ENCODE measurements around the gene SNRPA.
"Not testable (repeated sequence)": the region's sequence is repeated elsewhere in the genome, so short reads cannot be mapped to it uniquely, and the experiment has no call there.

Gene SNRPA

DNA sequence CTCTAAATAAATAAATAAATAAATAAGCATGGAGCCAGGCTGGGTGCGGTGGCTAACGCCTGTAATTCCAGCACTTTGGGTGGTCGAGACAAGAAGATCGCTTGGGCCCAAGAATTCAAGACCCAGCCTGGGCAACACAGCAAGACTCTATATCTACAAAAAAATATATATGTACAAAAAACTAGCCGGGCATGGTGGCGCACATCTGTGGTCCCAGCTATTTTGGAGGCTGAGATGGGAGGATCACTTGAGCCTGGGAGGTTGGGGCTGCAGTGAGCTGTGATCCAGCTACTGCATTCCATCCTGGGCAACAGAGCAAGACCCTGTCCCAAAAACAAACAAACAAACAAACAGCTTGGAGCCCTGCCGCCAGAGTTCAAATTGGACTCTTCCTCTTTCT is 3.5 kb upstream of the SNRPA start:
- no peak for DNase-seq

DNA sequence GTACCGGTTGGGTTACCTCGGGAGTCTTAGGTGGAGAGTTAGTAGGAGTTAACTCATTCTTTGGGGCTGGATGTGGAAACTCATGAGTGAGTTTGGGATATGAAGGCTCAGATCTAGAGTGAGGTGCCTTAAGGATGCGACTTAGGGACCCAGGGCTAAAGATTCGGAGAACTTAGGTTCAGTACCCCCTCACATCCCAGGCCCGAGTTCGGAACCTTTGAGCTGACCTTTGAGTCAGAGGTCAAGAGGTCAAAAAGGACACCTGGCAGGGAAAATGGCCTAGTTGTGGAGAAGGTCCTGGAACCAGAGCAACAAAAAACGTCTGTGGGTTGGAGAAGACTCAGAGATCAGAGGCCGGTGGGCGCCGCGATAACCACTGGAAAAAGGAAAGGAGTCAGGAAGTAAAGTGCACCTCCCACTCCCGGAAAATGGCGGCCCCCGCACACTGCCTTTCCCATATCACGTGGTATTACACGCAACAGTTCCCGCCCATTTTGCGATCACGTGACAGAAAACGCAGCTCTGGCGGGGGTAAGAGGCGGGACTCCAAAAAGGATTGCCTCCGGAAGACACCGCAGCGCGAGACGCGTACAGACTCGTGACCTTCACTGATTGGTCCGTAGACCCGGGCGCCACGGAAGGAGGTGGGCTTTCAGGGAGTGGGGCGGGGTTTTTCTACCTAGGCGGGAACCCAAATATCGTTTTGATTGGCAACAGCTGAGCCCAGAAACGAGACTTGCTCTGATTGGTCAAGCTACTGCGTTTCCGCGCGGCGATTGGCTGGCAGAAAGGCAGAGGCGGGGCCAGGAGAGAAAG is 737 bp upstream of the SNRPA start, which contains the start of gene ACTMAP:
Gene ACTMAP (minus strand): TSS at position 420 of the 816 bp plus-strand sequence. CDS start 674 bp downstream, outside the sequence.
- DNase-seq = peak; percentile 98

DNA sequence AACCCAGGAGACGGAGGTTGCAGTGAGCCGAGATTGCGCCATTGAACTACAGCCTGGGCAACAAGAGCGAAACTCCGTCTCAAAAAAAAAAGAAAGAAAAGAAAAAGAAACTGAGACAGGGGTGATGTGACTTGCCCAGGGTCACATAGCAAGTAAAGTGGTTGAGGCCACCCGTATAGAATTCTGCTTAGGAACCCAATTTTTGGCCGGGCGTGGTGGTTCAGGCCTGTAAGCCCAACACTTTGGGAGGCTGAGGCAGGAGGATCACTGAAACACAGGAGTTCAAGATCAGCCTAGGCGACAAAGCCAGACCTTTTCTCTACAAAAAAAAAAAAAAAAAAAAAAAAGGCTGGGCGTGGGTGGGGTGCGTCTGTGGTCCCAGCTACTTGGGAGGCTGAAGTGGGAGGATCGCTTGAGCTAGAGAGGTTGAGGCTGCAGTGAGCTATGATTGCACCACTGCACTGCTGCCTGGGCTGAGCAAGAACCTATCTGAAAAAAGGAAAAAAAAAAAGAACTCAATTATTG is 1.3 kb downstream of the SNRPA start:
- no peak for DNase-seq

DNA sequence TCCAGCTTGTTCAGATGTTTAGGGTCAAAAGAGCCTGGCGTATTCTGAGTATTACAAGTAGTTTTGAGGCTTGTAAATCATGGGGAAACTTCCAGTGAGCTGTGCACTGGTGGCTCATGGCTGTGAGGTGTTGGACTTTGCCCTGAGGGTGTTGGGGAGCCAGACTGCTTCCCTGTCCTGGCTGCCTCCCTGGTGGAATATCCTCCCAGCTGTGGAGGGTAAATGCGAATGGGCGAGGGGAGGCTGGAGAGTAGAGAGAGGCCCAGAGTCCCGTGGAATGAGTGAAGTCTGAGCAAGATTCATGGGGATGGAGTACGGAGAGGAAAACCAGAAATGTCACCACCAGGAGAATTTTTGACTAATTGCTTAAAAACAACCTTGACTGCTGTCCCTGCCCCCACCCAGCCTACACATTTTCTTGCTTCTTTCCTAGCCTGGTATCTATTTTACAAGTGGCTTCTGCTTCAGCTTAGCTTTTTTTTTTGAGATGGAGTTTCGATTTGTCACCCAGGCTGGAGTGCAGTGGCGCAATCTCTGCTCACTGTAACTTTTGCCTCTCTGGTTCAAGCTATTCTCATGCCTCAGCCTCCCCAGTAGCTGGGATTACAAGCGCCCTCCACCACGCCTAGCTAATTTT is 3.7 kb downstream of the SNRPA start:
- no peak for DNase-seq

DNA sequence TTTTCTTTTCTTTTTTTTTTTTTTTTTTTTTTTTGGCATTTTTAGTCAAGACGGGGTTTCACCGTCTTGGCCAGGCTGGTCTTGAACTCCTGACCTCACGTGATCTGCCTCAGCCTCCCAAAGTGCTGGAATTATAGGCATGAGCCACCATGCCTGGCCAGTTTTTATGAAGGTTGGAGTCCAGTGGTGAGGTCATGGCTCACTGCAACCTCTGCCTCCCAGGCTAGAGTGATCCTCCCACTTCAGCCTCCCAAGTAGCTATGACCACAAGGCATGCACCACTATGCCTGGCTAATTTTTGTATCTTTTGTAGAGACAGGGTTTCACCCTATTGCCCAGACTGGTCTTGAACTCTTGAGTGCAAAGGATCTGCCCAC is 4.2 kb downstream of the SNRPA start:
- DNase-seq = no peak

DNA sequence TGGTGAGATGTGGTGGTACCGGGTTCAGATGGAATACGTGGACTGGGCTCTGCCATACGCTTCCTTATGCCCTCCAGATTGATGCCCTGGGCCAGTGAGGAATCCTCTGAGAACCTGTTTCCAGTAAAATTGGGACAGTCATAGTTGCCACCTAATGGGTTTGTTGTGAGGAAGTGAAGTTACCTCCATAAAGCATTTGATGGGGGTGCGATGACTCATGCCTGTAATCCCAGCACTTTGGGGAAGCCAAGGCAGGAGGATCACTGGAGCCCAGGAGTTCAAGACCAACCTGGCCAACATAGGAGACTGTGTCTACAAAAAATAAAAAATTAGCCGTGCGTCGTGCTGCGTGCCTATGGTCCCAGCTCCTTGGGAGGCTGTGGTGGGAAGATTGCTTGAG is 4.8 kb downstream of the SNRPA start:
- DNase-seq = no peak

DNA sequence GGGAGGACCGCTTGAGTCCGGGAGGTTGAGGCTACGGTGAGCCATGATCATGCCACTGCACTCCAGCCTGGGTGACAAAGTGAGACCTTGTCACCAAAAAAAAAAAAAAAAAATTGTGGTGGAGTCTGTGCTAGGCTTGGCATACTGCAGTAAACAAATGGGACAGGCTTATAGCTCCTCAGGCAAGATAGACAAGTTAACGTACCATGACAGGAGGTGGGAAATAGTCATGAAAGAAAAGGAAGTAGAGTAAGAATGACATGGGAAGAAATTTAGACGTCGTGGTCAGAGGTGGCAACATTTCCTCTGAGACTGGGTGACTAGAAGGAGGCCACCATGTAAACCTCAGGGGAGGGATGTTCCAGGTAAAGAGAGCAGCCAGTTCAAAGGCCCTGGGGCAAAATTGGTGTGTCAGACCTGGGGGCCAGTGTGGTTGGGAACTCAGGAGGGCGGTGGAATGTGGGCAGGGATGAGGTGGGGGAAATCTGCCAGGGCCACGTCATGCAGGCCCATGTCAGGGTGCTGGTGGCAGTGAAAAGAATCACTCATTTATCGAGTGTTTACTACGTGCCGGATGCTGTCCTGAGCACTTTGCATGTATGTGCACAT is 5.6 kb downstream of the SNRPA start:
- peak; percentile 74 for DNase-seq

DNA sequence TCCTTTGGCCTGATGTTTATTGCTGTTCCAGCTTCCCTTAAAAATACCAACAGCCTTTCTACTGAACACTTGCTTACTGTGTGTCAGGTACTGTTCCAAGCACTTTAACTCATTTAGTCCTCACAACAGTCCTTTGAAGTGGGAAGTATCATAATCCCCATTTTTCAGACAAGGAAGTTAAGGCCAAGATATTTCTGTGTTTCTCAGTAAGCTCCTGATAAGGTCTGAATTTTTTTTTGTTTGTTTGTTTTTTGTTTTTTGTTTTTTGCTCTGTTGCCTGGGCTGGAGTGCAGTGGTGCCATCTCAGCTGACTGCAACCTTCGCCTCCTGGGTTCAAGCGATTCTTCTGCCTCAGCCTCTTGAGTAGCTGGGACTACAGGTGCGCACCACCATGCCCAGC is 7.5 kb downstream of the SNRPA start:
- no peak for DNase-seq

DNA sequence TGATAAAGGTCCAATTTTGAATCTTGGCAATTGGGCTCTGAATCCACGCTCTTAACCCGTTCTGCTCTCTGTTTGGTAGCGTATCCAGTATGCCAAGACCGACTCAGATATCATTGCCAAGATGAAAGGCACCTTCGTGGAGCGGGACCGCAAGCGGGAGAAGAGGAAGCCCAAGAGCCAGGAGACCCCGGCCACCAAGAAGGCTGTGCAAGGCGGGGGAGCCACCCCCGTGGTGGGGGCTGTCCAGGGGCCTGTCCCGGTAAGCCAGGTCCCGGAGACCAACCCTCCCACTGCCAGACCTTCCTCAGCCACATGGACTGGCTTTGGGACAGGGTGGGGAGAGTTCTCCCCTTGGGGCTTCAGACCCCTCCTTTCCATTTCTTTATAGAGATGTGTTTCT is 8.3 kb downstream of the SNRPA start:
- no peak for DNase-seq

DNA sequence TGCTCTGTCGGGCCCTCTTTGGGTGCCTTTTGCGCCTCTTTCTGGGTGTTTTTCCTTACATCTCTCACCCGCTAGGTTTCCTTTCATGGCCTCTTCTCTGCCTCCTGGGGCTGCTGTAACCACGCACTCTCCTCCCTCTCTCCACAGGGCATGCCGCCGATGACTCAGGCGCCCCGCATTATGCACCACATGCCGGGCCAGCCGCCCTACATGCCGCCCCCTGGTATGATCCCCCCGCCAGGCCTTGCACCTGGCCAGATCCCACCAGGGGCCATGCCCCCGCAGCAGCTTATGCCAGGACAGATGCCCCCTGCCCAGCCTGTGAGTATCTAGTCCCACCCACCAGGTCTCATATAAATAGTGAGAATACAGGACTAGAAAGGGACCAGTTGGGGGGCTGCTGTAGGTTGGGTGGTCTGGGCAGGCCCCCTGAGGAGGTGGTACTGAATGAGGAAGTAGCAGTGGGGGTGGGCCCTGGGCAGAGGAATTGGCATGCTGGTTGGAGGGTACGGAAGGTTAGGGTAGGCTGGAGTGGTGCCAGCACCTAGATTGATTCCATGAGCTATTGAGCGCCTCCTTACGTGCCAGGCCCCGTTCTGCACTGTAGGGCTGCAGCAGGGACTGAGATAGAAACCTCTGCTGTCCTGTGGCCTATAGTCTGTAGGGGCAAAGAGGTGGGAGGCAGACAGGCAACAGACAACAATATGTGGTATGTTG is 11.9 kb downstream of the SNRPA start:
- DNase-seq = no peak

DNA sequence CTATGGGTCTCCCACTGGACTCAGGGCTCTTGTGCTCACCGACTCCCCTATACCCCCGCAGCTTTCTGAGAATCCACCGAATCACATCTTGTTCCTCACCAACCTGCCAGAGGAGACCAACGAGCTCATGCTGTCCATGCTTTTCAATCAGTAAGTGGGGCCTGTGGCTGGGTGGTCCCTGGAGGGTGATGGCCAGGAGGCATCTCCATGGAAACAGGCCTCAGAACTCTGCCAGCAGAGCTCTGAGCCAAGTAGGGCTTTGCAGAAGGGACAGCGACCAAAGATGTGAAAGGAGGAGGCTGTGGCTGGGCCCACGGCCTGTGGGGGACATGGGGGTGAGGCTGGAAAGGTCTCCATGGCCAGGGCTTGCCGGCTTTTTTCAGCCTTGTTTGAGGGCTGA is 12.5 kb downstream of the SNRPA start:
- DNase-seq = no peak

DNA sequence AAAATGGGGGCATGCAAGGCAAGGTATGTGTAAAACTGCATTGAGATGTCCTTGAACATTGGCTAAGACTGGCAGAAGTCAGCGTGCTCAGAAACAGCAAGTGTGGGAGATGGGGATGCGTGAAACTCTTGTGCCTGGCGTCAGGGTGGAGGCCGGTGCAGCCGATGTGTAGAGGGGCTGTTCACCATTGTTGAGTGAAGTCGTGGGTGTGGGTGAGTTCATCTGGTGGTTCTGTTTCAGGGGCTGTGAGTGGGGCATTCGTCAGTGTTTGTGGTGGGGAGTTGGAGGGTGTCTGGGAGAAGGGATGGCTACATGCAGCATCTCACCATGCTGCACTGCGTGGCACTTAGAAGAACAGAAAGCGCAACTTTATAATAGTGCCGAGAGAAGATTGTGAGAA is 13.0 kb downstream of the SNRPA start:
- peak; percentile 76 for DNase-seq

DNA sequence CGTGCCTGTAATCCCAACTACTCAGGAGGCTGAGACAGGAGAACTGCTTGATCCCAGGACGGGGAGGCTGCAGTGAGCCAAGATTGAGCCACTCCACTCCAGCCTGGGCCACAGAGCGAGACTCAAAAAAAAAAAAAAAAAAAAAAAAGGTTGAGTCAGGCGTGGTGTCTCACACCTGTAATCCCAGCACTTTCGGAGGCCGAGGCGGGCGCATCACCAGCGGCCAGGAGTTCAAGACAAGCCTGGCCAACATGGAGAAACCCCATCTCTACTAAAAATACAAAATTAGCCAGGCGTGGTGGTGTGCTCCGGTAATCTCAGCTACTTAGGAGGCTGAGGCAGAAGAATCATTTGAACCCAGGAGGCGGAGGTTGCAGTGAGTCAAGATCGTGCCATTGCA is 15.4 kb downstream of the SNRPA start:
- DNase-seq = not testable (repeated sequence)

DNA sequence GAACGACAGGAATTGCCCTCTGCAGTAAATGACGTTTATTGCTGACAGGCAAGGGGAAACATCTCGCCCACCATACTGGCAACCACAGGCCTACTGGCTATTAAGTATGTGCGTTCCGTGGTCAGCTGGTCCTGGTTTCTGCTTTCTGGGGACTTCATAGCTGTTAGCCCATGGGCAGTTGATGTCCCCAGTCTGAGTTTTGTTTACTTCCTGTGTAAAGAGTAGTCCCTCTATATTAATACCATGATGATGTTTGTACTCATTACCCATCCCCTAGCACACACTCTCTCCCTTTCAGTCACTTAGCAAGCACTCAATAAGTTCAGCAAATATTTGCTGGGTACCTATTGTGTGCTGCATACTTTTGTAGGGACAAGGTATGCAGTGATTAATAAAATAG is 17.9 kb downstream of the SNRPA start:
- no peak for DNase-seq

DNA sequence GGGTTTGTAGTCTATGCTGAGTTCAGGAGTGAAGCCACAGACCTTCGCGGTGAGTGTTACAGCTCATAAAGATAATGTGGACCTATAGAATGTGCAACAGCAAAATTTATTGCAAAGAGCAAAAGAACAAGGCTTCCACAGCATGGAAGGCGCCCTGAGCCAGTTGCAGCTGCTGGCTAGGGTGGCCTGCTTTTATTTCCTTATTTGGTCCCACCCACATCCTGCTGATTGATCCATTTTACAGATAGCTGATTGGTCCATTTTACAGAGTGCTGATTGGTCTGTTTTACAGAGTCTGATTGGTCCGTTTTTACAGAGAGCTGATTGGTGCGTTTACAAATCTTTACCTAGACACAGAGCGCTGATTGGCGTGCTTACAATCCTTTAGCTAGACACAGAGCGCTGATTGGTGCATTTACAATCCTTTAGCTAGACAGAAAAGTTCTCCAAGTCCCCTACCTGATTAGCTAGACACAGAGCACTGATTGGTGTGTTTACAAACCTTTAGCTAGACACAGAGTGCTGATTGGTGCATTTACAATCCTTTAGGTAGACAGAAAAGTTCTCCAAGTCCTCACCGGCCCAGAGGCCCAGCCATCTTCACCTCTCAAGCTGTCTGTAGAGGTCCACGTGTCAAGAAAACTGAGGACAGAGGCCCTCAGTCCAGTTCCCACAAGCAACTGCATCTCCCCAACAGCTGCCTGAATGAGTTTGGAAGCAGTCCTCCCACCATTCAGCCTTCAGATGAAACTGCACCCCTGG is 20.3 kb downstream of the SNRPA start:
- DNase-seq = not testable (repeated sequence)

DNA sequence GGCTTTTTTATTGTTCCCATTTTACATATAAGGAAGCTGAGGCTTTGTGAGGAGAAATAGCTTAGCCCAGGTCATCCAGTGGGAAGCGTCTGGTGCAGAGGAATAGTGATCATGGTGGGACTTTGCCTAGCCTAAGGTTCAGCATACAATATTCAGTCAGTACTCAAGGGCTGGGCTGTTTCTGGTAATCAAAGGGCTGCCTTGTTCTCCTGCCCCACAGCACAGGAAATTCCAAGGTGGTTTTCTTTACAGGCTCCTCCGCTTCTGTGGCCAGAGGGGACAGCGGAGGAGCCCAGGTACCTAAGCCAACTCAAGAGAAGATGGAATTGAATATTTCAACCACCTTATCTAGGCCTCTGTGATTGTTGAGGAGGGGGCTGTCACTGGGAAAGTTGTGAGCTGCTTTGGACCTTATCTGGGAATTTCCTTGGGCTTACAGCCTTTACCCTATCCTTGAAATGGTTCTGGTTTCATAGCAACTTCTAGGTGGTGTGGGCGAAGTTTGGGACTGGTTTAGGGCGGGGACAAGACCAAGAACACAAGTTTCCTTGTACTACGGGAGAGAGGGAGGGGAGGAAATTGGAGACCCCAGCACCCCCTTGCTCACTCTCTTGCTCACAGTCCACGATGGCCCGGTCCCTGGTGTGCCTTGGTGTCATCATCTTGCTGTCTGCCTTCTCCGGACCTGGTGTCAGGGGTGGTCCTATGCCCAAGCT is 24.1 kb downstream of the SNRPA start, which contains the start of gene MIA:
Gene MIA (plus strand): TSS at position 606 of the 716 bp plus-strand sequence. CDS start 22 bp downstream, at position 628.
- no peak for DNase-seq

DNA sequence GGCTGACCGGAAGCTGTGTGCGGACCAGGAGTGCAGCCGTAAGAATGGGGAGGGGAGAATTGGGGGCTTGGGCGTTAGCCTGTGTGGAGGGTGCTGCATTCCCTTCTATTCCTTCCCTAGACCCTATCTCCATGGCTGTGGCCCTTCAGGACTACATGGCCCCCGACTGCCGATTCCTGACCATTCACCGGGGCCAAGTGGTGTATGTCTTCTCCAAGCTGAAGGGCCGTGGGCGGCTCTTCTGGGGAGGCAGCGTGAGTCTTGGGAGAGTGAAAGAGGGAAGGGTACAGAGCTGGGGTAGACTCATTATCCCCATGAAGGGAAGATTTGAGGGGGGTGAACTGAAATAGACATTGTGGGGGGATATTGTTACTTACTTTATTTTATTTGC is 24.6 kb downstream of the SNRPA start:
- DNase-seq = no peak

DNA sequence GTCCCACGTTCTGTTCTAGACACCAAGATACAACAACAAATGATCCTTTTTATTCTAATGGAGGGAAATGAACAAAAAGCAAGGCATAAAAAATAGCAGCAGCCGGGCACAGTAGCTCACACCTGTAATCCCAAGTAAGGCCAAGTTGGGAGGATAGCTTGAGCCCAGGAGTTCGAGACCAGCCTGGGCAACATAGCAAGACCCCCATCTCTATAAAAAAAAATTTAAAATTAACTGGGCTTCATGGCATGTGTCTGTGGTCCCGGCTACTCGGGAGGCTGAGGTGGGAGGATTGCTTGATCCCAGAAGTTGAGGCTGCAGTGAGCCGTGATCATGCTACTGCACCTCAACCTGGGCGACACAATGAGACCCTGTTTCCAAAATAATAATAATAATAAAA is 25.4 kb downstream of the SNRPA start:
- no peak for DNase-seq

DNA sequence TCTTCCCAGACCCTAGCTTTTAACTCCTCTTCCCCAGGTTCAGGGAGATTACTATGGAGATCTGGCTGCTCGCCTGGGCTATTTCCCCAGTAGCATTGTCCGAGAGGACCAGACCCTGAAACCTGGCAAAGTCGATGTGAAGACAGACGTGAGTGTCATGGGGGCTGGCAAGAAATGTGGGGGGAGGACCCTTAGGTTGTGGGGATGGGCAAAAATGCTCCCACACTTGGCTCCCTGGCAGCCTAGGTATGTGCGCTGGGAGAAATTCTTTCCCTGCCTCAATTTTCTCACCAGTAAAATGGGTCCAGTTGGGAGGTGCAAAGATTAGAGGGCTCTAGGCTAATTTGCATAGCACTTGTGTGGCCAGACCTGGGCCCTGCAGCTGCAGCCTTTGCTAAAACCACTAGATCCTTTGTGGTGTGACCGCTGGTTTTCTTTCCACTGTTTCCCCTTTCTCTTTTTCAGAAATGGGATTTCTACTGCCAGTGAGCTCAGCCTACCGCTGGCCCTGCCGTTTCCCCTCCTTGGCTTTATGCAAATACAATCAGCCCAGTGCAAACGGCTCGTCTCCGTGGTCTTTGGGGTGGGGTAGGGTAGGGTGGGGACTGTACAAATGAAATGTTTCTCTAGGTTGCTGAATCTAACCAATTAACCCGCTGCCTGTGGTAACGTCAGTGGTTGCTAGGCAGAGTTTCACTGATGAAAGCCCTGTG is 26.1 kb downstream of the SNRPA start:
- DNase-seq = peak; percentile 87

DNA sequence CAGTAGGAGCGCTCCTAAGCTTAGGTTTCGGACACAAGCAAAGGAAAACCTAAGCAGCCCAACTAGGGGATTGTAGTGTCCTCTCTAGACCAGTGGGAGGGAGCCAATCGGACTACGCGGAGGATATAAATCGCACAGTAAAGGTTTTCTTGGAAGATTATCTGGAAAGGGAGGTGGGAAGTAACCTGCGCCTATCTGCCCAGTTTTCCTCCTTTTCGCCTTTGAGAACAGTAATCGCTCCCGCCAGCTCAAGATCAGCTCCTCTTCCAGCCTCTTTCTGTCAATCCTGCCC is 26.6 kb downstream of the SNRPA start:
- no peak for DNase-seq
